BE2C (cell line): Measurements from ENCODE around the gene GPC5.

ENCODE experiments used
- DNase-seq: peaks from one replicate; pipeline ENCODE4 v3.0.0-alpha.2; 2020
- H3K27me3 ChIP-seq: fragments of 250-450 bp; sonication (Bioruptor Pico); 2 replicates; pipeline ENCODE4 v1.5.1; 2020; ENCODE audit warnings: mild to moderate bottlenecking
- H3K36me3 ChIP-seq: fragments of 250-450 bp; sonication (Bioruptor Pico); 2 replicates; pipeline ENCODE4 v1.5.1; 2020; ENCODE audit warnings: mild to moderate bottlenecking
- H3K4me1 ChIP-seq: fragments of 250-450 bp; sonication (Bioruptor Pico); 2 replicates; pipeline ENCODE4 v1.5.1; 2020
- H3K4me3 ChIP-seq: 2 replicates; pipeline ENCODE4 v1.5.1; 2011; ENCODE audit warnings: low read depth, low read length
- H3K9me3 ChIP-seq: fragments of 250-450 bp; sonication (Bioruptor Pico); 2 replicates; pipeline ENCODE4 v1.5.1; 2020
- CTCF ChIP-seq: IDR thresholded peaks from 2 replicates; pipeline ENCODE4 v1.5.1; 2012; ENCODE audit warnings: mild to moderate bottlenecking, low read depth, low read length

The GPC5 gene

GRCh38 chr13:91907398-91907797 lies 509.0 kb downstream of the GPC5 start:
- H3K27me3 ChIP-seq, result no peaks in the 10 kb centered on the region
- no peak for DNase-seq
- no peaks in the 10 kb centered on the region for H3K4me1 ChIP-seq
- H3K9me3 ChIP-seq, result no peaks in the 10 kb centered on the region
- H3K36me3 ChIP-seq, result no peaks in the 10 kb centered on the region
- no peak for TF ChIP-seq CTCF
- no peak overlapping the region for H3K4me3 ChIP-seq

GRCh38 chr13:91909617-91910016 lies 511.2 kb downstream of the GPC5 start:
- no peak for TF ChIP-seq CTCF
- Histone ChIP-seq H3K27me3 (no peaks in the 10 kb centered on the region), H3K9me3 (no peaks in the 10 kb centered on the region), H3K36me3 (no peaks in the 10 kb centered on the region), H3K4me3 (no peak overlapping the region), H3K4me1 (no peaks in the 10 kb centered on the region)
- DNase-seq, result no peak

- Histone ChIP-seq H3K4me1 (no peaks in the 10 kb centered on the region), H3K27me3 (no peaks in the 10 kb centered on the region), H3K4me3 (no peak overlapping the region), H3K9me3 (no peaks in the 10 kb centered on the region), H3K36me3 (no peaks in the 10 kb centered on the region)
- peak; percentile 10 for DNase-seq
- TF ChIP-seq CTCF, result peak; percentile 71
Observed at GRCh38 chr13:91922969-91923592, 524.7 kb downstream of the GPC5 start.

GRCh38 chr13:91930687-91931086 lies 532.3 kb downstream of the GPC5 start:
- H3K4me3 ChIP-seq, result no peak overlapping the region
- DNase-seq, result no peak
- H3K4me1 ChIP-seq, result no peaks in the 10 kb centered on the region
- H3K9me3 ChIP-seq, result no peaks in the 10 kb centered on the region
- H3K27me3 ChIP-seq, result no peaks in the 10 kb centered on the region
- H3K36me3 ChIP-seq, result no peaks in the 10 kb centered on the region
- TF ChIP-seq CTCF, result no peak

- TF ChIP-seq CTCF, result no peak
Observed at GRCh38 chr13:91934354-91934753, 535.9 kb downstream of the GPC5 start.

GRCh38 chr13:91946498-91947070 lies 548.2 kb downstream of the GPC5 start:
- TF ChIP-seq CTCF, result peak; percentile 84
- Histone ChIP-seq H3K9me3 (no peaks in the 10 kb centered on the region), H3K4me1 (no peaks in the 10 kb centered on the region), H3K27me3 (no peaks in the 10 kb centered on the region), H3K4me3 (no peak overlapping the region), H3K36me3 (no peaks in the 10 kb centered on the region)
- DNase-seq, result peak; percentile 15

More at GRCh38 chr13:91934354-91934753, 535.9 kb downstream of the GPC5 start:
- no peak for DNase-seq
- no peaks in the 10 kb centered on the region for H3K4me1 ChIP-seq
- H3K36me3 ChIP-seq, result no peaks in the 10 kb centered on the region
- H3K27me3 ChIP-seq, result no peaks in the 10 kb centered on the region
- no peak overlapping the region for H3K4me3 ChIP-seq
- H3K9me3 ChIP-seq, result no peaks in the 10 kb centered on the region
